ENCODE measurements around the gene ZKSCAN3. TPM values are rescaled to one million over a fixed set of nuclear protein-coding genes. Genes with fewer than 3 reads are reported as not detected.
A peak's percentile ranks its signal among the peaks of the same experiment; 100 is the strongest.

The ZKSCAN3 gene
- total and polyA plus RNA-seq, 2 donors (not counting 1 experiment from before 2014, with no cell fraction given), result 4.0 to 11.9 TPM

- Histone ChIP-seq H3K9ac (ENCODE audit: low read length) (no peak overlapping the region), H3K27ac (ENCODE audit: low read length in 2 of 2) (no peak overlapping the region), H3K4me1 (ENCODE audit: control insufficient read depth in 2 of 2, insufficient read depth in 2 of 2, low read length in 2 of 2) (peaks cover 22 to 23% of the 10 kb centered on the region in 2 donors), H3K4me2 (replicated peaks; ENCODE audit: low read depth, low read length, poor library complexity, severe bottlenecking) (peak overlapping the region; percentile 36), H4K20me1 (ENCODE audit: control insufficient read depth, insufficient read depth, low read length, poor library complexity, severe bottlenecking) (no peaks in the 10 kb centered on the region), H3K36me3 (replicated peaks in 1 of 2; ENCODE audit: control extremely low read depth in 1 of 2, control insufficient read depth in 1 of 2, extremely low read depth in 1 of 2, insufficient read depth in 2 of 2, low read length in 1 of 2) (peaks cover 15 to 18% of the 10 kb centered on the region in 2 experiments), H2AFZ (ENCODE audit: insufficient read depth, low read depth, low read length, poor library complexity, severe bottlenecking) (no peak overlapping the region), H3K9me3 (ENCODE audit: control extremely low read depth in 1 of 3, control insufficient read depth in 2 of 3, insufficient read depth in 1 of 3, low read length in 2 of 3) (no peaks in the 10 kb centered on the region), H3K27me3 (replicated peaks in 1 of 4; ENCODE audit: control extremely low read depth in 1 of 4, control insufficient read depth in 3 of 4, insufficient read depth in 4 of 4, low read length in 3 of 4) (no peaks in the 10 kb centered on the region), H3K79me2 (ENCODE audit: control insufficient read depth, insufficient read depth, low read length) (no peaks in the 10 kb centered on the region), H3K4me3 (ENCODE audit: control extremely low read depth in 1 of 5, extremely low read depth in 1 of 5, insufficient read depth in 1 of 5, low read depth in 2 of 5, low read length in 4 of 5) (no peak overlapping the region)
- Mint-ChIP-seq H3K4me1 (peaks cover 24% of the 10 kb centered on the region), H3K4me3 (no peak overlapping the region), H3K27me3 (no peaks in the 10 kb centered on the region), H3K27ac (no peak overlapping the region), H3K9me3 (ENCODE audit: insufficient read depth) (no peaks in the 10 kb centered on the region)
- TF ChIP-seq EZH2 (IDR thresholded peaks at IDR 0.05; ENCODE audit: borderline replicate concordance, insufficient read depth, low read depth, low read length, poor library complexity, severe bottlenecking), result no peak
- TF ChIP-seq, protein P1, sequence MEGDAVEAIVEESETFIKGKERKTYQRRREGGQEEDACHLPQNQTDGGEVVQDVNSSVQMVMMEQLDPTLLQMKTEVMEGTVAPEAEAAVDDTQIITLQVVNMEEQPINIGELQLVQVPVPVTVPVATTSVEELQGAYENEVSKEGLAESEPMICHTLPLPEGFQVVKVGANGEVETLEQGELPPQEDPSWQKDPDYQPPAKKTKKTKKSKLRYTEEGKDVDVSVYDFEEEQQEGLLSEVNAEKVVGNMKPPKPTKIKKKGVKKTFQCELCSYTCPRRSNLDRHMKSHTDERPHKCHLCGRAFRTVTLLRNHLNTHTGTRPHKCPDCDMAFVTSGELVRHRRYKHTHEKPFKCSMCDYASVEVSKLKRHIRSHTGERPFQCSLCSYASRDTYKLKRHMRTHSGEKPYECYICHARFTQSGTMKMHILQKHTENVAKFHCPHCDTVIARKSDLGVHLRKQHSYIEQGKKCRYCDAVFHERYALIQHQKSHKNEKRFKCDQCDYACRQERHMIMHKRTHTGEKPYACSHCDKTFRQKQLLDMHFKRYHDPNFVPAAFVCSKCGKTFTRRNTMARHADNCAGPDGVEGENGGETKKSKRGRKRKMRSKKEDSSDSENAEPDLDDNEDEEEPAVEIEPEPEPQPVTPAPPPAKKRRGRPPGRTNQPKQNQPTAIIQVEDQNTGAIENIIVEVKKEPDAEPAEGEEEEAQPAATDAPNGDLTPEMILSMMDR (IDR thresholded peaks at IDR 0.05), result no peak
- POLR2A ChIA-PET, result no interaction called here
- no CpG with 5 or more reads among the region's 4 CpGs for WGBS (ENCODE audit: insufficient coverage)
- ATAC-seq (ENCODE audit: low read depth) (peak; percentile 78), DNase-seq (peak; percentile 58)
- intact Hi-C loops (cut with micrococcal nuclease), result no loop called here
- CTCF ChIA-PET, result no interaction called here
These were observed 18.8 kb downstream of the ZKSCAN3 start for GRCh38 chr6:28368522-28368921.

GRCh38 chr6:28369463-28369862 is 19.7 kb downstream of the ZKSCAN3 start:
- no peak overlapping the region for H3K27ac Mint-ChIP-seq
- H3K27me3 Mint-ChIP-seq, result no peaks in the 10 kb centered on the region
- no peaks in the 10 kb centered on the region for H3K9me3 Mint-ChIP-seq (ENCODE audit: insufficient read depth)
- Histone ChIP-seq H2AFZ (ENCODE audit: insufficient read depth, low read depth, low read length, poor library complexity, severe bottlenecking) (no peak overlapping the region), H3K9ac (ENCODE audit: low read length) (no peak overlapping the region), H3K4me1 (ENCODE audit: control insufficient read depth in 2 of 2, insufficient read depth in 2 of 2, low read length in 2 of 2) (peaks cover 22 to 23% of the 10 kb centered on the region in 2 donors), H3K27me3 (replicated peaks in 1 of 4; ENCODE audit: control extremely low read depth in 1 of 4, control insufficient read depth in 3 of 4, insufficient read depth in 4 of 4, low read length in 3 of 4) (no peaks in the 10 kb centered on the region), H3K27ac (ENCODE audit: low read length in 2 of 2) (no peak overlapping the region), H4K20me1 (ENCODE audit: control insufficient read depth, insufficient read depth, low read length, poor library complexity, severe bottlenecking) (no peaks in the 10 kb centered on the region), H3K79me2 (ENCODE audit: control insufficient read depth, insufficient read depth, low read length) (no peaks in the 10 kb centered on the region), H3K4me3 (ENCODE audit: control extremely low read depth in 1 of 5, extremely low read depth in 1 of 5, insufficient read depth in 1 of 5, low read depth in 2 of 5, low read length in 4 of 5) (no peak overlapping the region), H3K4me2 (replicated peaks; ENCODE audit: low read depth, low read length, poor library complexity, severe bottlenecking) (no peak overlapping the region), H3K9me3 (ENCODE audit: control extremely low read depth in 1 of 3, control insufficient read depth in 2 of 3, insufficient read depth in 1 of 3, low read length in 2 of 3) (no peaks in the 10 kb centered on the region), H3K36me3 (replicated peaks in 1 of 2; ENCODE audit: control extremely low read depth in 1 of 2, control insufficient read depth in 1 of 2, extremely low read depth in 1 of 2, insufficient read depth in 2 of 2, low read length in 1 of 2) (peaks cover 15 to 18% of the 10 kb centered on the region in 2 experiments)
- WGBS (ENCODE audit: insufficient coverage), result 85% methylated on average over 2 of the region's 3 CpGs
- CTCF ChIA-PET, result no interaction called here
- intact Hi-C loops (cut with micrococcal nuclease), result no loop called here
- POLR2A ChIA-PET, result no interaction called here
- ATAC-seq (ENCODE audit: low read depth), result no peak
- H3K4me3 Mint-ChIP-seq, result no peak overlapping the region
- DNase-seq, result no peak
- TF ChIP-seq, protein P1 (IDR thresholded peaks at IDR 0.05), result no peak
- TF ChIP-seq EZH2 (IDR thresholded peaks at IDR 0.05; ENCODE audit: borderline replicate concordance, insufficient read depth, low read depth, low read length, poor library complexity, severe bottlenecking), result no peak
- H3K4me1 Mint-ChIP-seq, result peaks cover 24% of the 10 kb centered on the region

Data from B cell (primary cell).